Smooth muscle cell of the brain vasculature (primary cell): ENCODE measurements around the gene CDC37L1.

Source experiments
- DNase-seq: peaks from one replicate; pipeline ENCODE4 v3.0.0-alpha.2; 2012; ENCODE audit warnings: low read depth, low spot score

The CDC37L1 gene

GRCh38 chr9:4714266-4715016 is 35.1 kb downstream of the CDC37L1 start:
- no peak for DNase-seq

- no peak for DNase-seq
Measured at GRCh38 chr9:4716163-4716562, 36.8 kb downstream of the CDC37L1 start.

GRCh38 chr9:4717815-4718214 is 38.4 kb downstream of the CDC37L1 start:
- DNase-seq: no peak

- DNase-seq: no peak
Measured at GRCh38 chr9:4718911-4719310, 39.5 kb downstream of the CDC37L1 start.

GRCh38 chr9:4721736-4722135 is 42.4 kb downstream of the CDC37L1 start:
- DNase-seq: no peak

GRCh38 chr9:4725706-4726442 is 46.5 kb downstream of the CDC37L1 start:
- DNase-seq: no peak

GRCh38 chr9:4727593-4727992 is 48.2 kb downstream of the CDC37L1 start:
- no peak for DNase-seq

- no peak for DNase-seq
Measured at GRCh38 chr9:4732890-4733289, 53.5 kb downstream of the CDC37L1 start.

GRCh38 chr9:4734150-4734549 is 54.8 kb downstream of the CDC37L1 start:
- DNase-seq: no peak

GRCh38 chr9:4738866-4739586 is 59.7 kb downstream of the CDC37L1 start:
- DNase-seq: no peak

GRCh38 chr9:4739587-4740387 is 60.4 kb downstream of the CDC37L1 start:
- DNase-seq: no peak

- DNase-seq: no peak
Measured at GRCh38 chr9:4740388-4740637, 60.9 kb downstream of the CDC37L1 start.

- no peak for DNase-seq
Measured at GRCh38 chr9:4740638-4741364, 61.4 kb downstream of the CDC37L1 start, which contains the start of gene AK3. Gene AK3 (minus strand): TSS chr9:4741202. CDS start chr9:4741087, 115 bp downstream.

GRCh38 chr9:4741365-4742089 is 62.2 kb downstream of the CDC37L1 start:
- DNase-seq: no peak

- DNase-seq: no peak
Measured at GRCh38 chr9:4742246-4742645, 62.9 kb downstream of the CDC37L1 start.

- DNase-seq: no peak
Measured at GRCh38 chr9:4743131-4743875, 63.9 kb downstream of the CDC37L1 start.

GRCh38 chr9:4746278-4747030 is 67.1 kb downstream of the CDC37L1 start:
- DNase-seq: no peak

- DNase-seq: no peak
Measured at GRCh38 chr9:4748612-4749011, 69.2 kb downstream of the CDC37L1 start.
